Karpas-422 (cell line): ENCODE measurements around the gene PLPP1. TPM values are rescaled to one million over a fixed set of nuclear protein-coding genes. Genes with fewer than 3 reads are reported as not detected.

Experiments
- DNase-seq: peaks from one replicate; pipeline ENCODE4 v3.0.0-alpha.2; 2015
- H2AFZ ChIP-seq: fragments of 200-600 bp; sonication (generic); 2 replicates; pipeline ENCODE4 v1.6.1; 2014; ENCODE audit warnings: antibody characterized with exemption, low read length, mixed read lengths
- H3K27ac ChIP-seq: fragments of 200-600 bp; sonication (generic); 2 replicates; pipeline ENCODE4 v1.5.1; 2014; ENCODE audit warnings: mild to moderate bottlenecking, low read length, moderate library complexity
- H3K27me3 ChIP-seq: fragments of 200-600 bp; sonication (generic); 2 replicates; pipeline ENCODE4 v1.6.1; 2014; ENCODE audit warnings: low read length, mixed read lengths
- H3K36me3 ChIP-seq: fragments of 200-600 bp; sonication (generic); 2 replicates; pipeline ENCODE4 v1.6.1; 2014; ENCODE audit warnings: low read length, mixed read lengths; ENCODE audit not compliant: insufficient read depth
- H3K4me1 ChIP-seq: fragments of 200-600 bp; sonication (generic); 2 replicates; pipeline ENCODE4 v1.6.1; 2014; ENCODE audit warnings: mild to moderate bottlenecking, low read length, mixed read lengths
- H3K4me2 ChIP-seq: fragments of 200-600 bp; sonication (generic); 2 replicates; pipeline ENCODE4 v1.6.1; 2014; ENCODE audit warnings: low read length, low read depth, mild to moderate bottlenecking; ENCODE audit not compliant: poor library complexity, severe bottlenecking
- H3K4me3 ChIP-seq: fragments of 200-600 bp; sonication (generic); 2 replicates; pipeline ENCODE4 v1.5.1; 2014; ENCODE audit warnings: mild to moderate bottlenecking, antibody characterized with exemption, low read length, mixed read lengths
- H3K79me2 ChIP-seq: fragments of 200-600 bp; sonication (generic); 2 replicates; pipeline ENCODE4 v1.6.1; 2014; ENCODE audit warnings: mild to moderate bottlenecking, low read length, mixed read lengths
- H3K9ac ChIP-seq: fragments of 200-600 bp; sonication (generic); 2 replicates; pipeline ENCODE4 v1.6.0; 2014; ENCODE audit warnings: low read length
- H3K9me2 ChIP-seq: fragments of 200-600 bp; sonication (generic), shearing (Covaris generic); replicated peaks from 2 replicates; pipeline ENCODE4 v1.6.0; 2014; ENCODE audit warnings: mild to moderate bottlenecking, low read length, moderate library complexity; ENCODE audit not compliant: insufficient read depth
- H3K9me3 ChIP-seq: fragments of 300-700, 200-600 bp; sonication (generic); 2 replicates; pipeline ENCODE4 v1.6.1; 2014; ENCODE audit warnings: low read length, mixed read lengths
- H4K20me1 ChIP-seq: fragments of 200-600 bp; sonication (generic); 2 replicates; pipeline ENCODE4 v1.6.1; 2014; ENCODE audit warnings: mild to moderate bottlenecking, antibody characterized with exemption, low read length, low read depth; ENCODE audit not compliant: insufficient read depth
- total RNA-seq: library from RNA; depleted of rRNA; stranded (reverse); fragments of >200 nt; shearing (Covaris generic); gene quantifications from 2 replicates; pipeline ENCODE4 v1.2.3, GENCODE V29; 2014; ENCODE audit warnings: low replicate concordance

Gene PLPP1
- total RNA-seq, 1 experiment from 2014 or later = 5.9 TPM

GRCh38 chr5:55446640-55447351 is 88.0 kb downstream of the PLPP1 start:
- H3K27ac ChIP-seq = no peak overlapping the region
- H3K9me2 ChIP-seq = no peaks in the 10 kb centered on the region
- no peaks in the 10 kb centered on the region for H3K79me2 ChIP-seq
- H3K36me3 ChIP-seq = no peaks in the 10 kb centered on the region
- H3K27me3 ChIP-seq = no peaks in the 10 kb centered on the region
- no peak overlapping the region for H3K4me2 ChIP-seq
- H3K9ac ChIP-seq = no peak overlapping the region
- H3K4me1 ChIP-seq = no peaks in the 10 kb centered on the region
- H3K4me3 ChIP-seq = no peak overlapping the region
- H3K9me3 ChIP-seq = no peaks in the 10 kb centered on the region
- DNase-seq = no peak
- H2AFZ ChIP-seq = no peak overlapping the region
- H4K20me1 ChIP-seq = no peaks in the 10 kb centered on the region

GRCh38 chr5:55445791-55446190 is 89.0 kb downstream of the PLPP1 start:
- no peaks in the 10 kb centered on the region for H3K79me2 ChIP-seq
- H3K27me3 ChIP-seq = no peaks in the 10 kb centered on the region
- H2AFZ ChIP-seq = no peak overlapping the region
- no peaks in the 10 kb centered on the region for H3K9me3 ChIP-seq
- H3K9me2 ChIP-seq = no peaks in the 10 kb centered on the region
- no peaks in the 10 kb centered on the region for H4K20me1 ChIP-seq
- H3K4me3 ChIP-seq = no peak overlapping the region
- H3K9ac ChIP-seq = no peak overlapping the region
- H3K4me2 ChIP-seq = no peak overlapping the region
- H3K27ac ChIP-seq = no peak overlapping the region
- peaks cover 2% of the 10 kb centered on the region for H3K4me1 ChIP-seq
- no peaks in the 10 kb centered on the region for H3K36me3 ChIP-seq
- DNase-seq = peak; percentile 2

- H3K4me1 ChIP-seq = peaks cover 14% of the 10 kb centered on the region
- H3K4me2 ChIP-seq = no peak overlapping the region
- H3K4me3 ChIP-seq = no peak overlapping the region
- no peak for DNase-seq
- no peaks in the 10 kb centered on the region for H3K9me2 ChIP-seq
- no peaks in the 10 kb centered on the region for H4K20me1 ChIP-seq
- no peak overlapping the region for H3K9ac ChIP-seq
- H3K79me2 ChIP-seq = no peaks in the 10 kb centered on the region
- no peak overlapping the region for H2AFZ ChIP-seq
- no peaks in the 10 kb centered on the region for H3K9me3 ChIP-seq
- H3K27me3 ChIP-seq = no peaks in the 10 kb centered on the region
- no peak overlapping the region for H3K27ac ChIP-seq
- no peaks in the 10 kb centered on the region for H3K36me3 ChIP-seq
Observed at GRCh38 chr5:55441954-55442353, 92.8 kb downstream of the PLPP1 start.

GRCh38 chr5:55441107-55441771 is 93.5 kb downstream of the PLPP1 start:
- no peaks in the 10 kb centered on the region for H4K20me1 ChIP-seq
- H3K36me3 ChIP-seq = no peaks in the 10 kb centered on the region
- no peaks in the 10 kb centered on the region for H3K9me2 ChIP-seq
- DNase-seq = no peak
- H3K9ac ChIP-seq = no peak overlapping the region
- H3K9me3 ChIP-seq = no peaks in the 10 kb centered on the region
- no peaks in the 10 kb centered on the region for H3K79me2 ChIP-seq
- H3K27ac ChIP-seq = no peak overlapping the region
- no peaks in the 10 kb centered on the region for H3K27me3 ChIP-seq
- H3K4me1 ChIP-seq = peaks cover 14% of the 10 kb centered on the region
- H2AFZ ChIP-seq = no peak overlapping the region
- H3K4me2 ChIP-seq = no peak overlapping the region
- no peak overlapping the region for H3K4me3 ChIP-seq

- H3K9me2 ChIP-seq = no peaks in the 10 kb centered on the region
- H3K27ac ChIP-seq = no peak overlapping the region
- no peaks in the 10 kb centered on the region for H4K20me1 ChIP-seq
- peaks cover 14% of the 10 kb centered on the region for H3K4me1 ChIP-seq
- no peak overlapping the region for H3K4me2 ChIP-seq
- H3K9ac ChIP-seq = no peak overlapping the region
- no peak for DNase-seq
- no peaks in the 10 kb centered on the region for H3K79me2 ChIP-seq
- no peaks in the 10 kb centered on the region for H3K27me3 ChIP-seq
- H2AFZ ChIP-seq = no peak overlapping the region
- H3K9me3 ChIP-seq = no peaks in the 10 kb centered on the region
- no peaks in the 10 kb centered on the region for H3K36me3 ChIP-seq
- no peak overlapping the region for H3K4me3 ChIP-seq
Observed at GRCh38 chr5:55440188-55440646, 94.5 kb downstream of the PLPP1 start.

- Histone ChIP-seq H3K36me3 (no peaks in the 10 kb centered on the region), H3K4me2 (no peak overlapping the region), H3K9me2 (no peaks in the 10 kb centered on the region), H3K9me3 (no peaks in the 10 kb centered on the region), H3K9ac (no peak overlapping the region), H3K27me3 (no peaks in the 10 kb centered on the region), H2AFZ (no peak overlapping the region), H3K4me3 (no peak overlapping the region), H3K79me2 (no peaks in the 10 kb centered on the region), H3K27ac (no peak overlapping the region), H3K4me1 (peaks cover 14% of the 10 kb centered on the region), H4K20me1 (no peaks in the 10 kb centered on the region)
- DNase-seq = no peak
Observed at GRCh38 chr5:55438998-55439397, 95.8 kb downstream of the PLPP1 start.

- H3K27me3 ChIP-seq = no peaks in the 10 kb centered on the region
- H3K4me3 ChIP-seq = no peak overlapping the region
- H3K27ac ChIP-seq = no peak overlapping the region
- no peaks in the 10 kb centered on the region for H4K20me1 ChIP-seq
- H3K36me3 ChIP-seq = no peaks in the 10 kb centered on the region
- no peak for DNase-seq
- no peaks in the 10 kb centered on the region for H3K9me2 ChIP-seq
- peaks cover 14% of the 10 kb centered on the region for H3K4me1 ChIP-seq
- H3K9me3 ChIP-seq = no peaks in the 10 kb centered on the region
- H3K9ac ChIP-seq = no peak overlapping the region
- H3K79me2 ChIP-seq = no peaks in the 10 kb centered on the region
- no peak overlapping the region for H2AFZ ChIP-seq
- H3K4me2 ChIP-seq = no peak overlapping the region
Observed at GRCh38 chr5:55437859-55438206, 96.9 kb downstream of the PLPP1 start.

GRCh38 chr5:55437452-55437851 is 97.3 kb downstream of the PLPP1 start:
- H3K9ac ChIP-seq = no peak overlapping the region

More at GRCh38 chr5:55437452-55437851, 97.3 kb downstream of the PLPP1 start:
- no peaks in the 10 kb centered on the region for H3K27me3 ChIP-seq
- H3K4me3 ChIP-seq = no peak overlapping the region
- peaks cover 14% of the 10 kb centered on the region for H3K4me1 ChIP-seq
- no peaks in the 10 kb centered on the region for H3K79me2 ChIP-seq
- H3K36me3 ChIP-seq = no peaks in the 10 kb centered on the region
- no peaks in the 10 kb centered on the region for H4K20me1 ChIP-seq
- no peak overlapping the region for H3K27ac ChIP-seq
- H3K4me2 ChIP-seq = no peak overlapping the region
- no peaks in the 10 kb centered on the region for H3K9me3 ChIP-seq
- no peak for DNase-seq
- no peaks in the 10 kb centered on the region for H3K9me2 ChIP-seq
- H2AFZ ChIP-seq = no peak overlapping the region
